Stimulated activated CD8-positive, alpha-beta memory T cell treated with anti-CD3 and anti-CD28 coated beads, Interleukin-15, amount 100 ng/mL, for 48 hours (primary cell): Measurements from ENCODE around the gene STUB1.

ENCODE experiments used
- DNase-seq, 2 donors: peaks; one replicate each; pipeline ENCODE4 v3.0.0-alpha.2; 2020; ENCODE audit warnings: low read depth in 2 of 2

STUB1 gene

GRCh38 chr16:712740-713250 is 32.6 kb downstream of the STUB1 start:
- peak in 1 of 2 donors; percentile 57 for DNase-seq

DNA sequence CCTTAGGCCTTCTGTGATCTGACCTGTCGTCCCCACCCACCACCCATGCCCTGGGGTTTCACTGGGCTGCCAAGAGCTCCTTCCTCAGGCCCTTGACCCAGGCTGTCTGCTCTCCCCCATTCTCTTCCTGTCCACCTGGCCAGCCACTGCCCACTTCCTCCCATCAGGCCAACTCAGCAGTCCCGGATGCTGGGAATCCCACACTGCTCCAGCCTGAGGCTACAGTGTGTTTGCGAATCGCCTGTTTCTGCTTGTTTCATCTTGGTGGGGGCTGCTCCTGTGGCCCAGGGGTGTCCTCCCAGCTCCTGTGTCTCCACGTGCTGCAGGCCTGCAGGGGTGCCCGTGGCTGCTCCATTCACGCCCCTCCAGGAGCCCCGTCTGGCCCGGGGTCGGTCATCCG is 33.9 kb downstream of the STUB1 start:
- DNase-seq, result no peak

GRCh38 chr16:714558-715476 is 34.6 kb downstream of the STUB1 start, which contains the start of gene METRN:
Gene METRN, plus strand, starts transcription at chr16:715118. Its CDS starts 172 bp downstream, at chr16:715290.
- DNase-seq, result peak; percentile 86 to 93

DNA sequence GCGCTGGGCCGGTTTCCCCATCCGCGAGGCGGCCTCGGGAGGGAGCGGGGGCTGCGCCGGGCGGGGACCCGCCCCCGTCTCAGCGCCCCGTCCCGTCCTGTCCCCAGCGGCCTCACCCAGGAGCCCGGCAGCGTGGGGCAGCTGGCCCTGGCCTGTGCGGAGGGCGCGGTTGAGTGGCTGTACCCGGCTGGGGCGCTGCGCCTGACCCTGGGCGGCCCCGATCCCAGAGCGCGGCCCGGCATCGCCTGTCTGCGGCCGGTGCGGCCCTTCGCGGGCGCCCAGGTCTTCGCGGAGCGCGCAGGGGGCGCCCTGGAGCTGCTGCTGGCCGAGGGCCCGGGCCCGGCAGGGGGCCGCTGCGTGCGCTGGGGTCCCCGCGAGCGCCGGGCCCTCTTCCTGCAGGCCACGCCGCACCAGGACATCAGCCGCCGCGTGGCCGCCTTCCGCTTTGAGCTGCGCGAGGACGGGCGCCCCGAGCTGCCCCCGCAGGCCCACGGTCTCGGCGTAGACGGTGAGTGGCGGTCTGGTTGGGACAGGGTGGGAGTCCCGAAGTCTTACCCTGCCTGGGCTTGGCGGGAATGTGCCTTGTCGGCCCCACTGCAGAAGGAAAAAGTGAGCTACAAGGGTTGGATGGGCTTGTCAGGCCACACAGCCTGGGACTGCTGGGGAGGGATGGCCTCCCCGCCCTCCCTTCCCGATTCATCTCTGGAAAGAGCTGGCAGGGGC is 35.4 kb downstream of the STUB1 start:
- DNase-seq, result no peak

DNA sequence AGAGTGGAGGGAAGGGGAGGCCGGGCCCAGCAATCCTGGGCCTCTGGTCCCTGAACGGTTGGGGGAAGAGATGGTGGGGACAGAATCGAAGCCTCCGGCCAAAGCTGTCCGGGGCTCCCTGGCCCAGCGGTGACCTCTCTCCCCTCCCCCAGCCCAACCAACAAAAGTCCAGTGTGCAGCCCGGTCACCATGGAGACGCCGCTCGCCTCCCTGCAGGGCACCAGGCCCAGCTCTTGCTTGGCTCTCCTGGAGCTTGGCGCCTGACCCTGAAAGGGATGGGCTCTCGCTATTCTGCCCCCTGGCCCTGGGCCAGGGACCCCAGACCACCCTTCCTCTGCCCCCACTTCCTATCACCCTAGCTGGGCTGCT is 36.0 kb downstream of the STUB1 start:
- DNase-seq, result no peak

GRCh38 chr16:716768-717325 is 36.6 kb downstream of the STUB1 start:
- DNase-seq, result no peak

DNA sequence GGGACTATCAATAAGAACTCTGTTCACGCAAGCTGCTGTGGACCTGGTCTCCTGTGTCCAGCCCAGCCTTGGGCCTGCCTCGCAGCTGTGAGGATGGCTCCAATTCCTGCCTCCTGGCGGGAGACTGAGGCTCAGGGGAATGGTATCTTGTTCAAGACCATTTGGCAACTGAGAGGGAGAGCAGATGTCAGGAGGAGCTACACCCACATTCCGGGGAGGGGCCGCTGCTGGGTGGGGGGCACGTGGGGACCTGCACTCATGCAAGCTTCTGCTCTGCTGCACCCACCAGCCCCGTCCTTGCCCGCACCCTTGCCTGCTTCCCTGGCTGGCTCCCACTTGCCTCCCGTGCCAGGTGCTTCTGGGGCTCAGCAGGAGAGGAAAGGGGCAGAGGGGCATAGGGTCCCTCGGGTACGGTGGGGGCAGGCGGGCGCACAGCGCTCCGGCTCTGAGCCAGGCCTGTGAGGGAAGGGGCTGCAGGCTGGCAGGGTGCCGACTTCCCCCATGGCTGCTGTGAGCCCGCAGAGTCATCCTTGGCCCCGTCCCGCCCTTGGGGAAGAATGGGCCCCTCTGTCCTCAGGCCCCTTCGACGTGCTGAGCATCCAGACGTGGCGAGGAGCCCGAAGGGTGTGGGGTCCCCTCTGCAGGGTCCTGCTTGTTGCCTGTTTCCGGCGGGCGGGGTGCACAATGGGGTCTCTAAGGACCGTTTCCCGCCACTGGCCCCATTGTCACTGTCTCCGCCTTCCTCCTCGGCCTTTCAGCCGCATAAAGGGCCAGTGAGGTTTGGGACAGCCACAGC is 37.4 kb downstream of the STUB1 start:
- DNase-seq, result no peak

DNA sequence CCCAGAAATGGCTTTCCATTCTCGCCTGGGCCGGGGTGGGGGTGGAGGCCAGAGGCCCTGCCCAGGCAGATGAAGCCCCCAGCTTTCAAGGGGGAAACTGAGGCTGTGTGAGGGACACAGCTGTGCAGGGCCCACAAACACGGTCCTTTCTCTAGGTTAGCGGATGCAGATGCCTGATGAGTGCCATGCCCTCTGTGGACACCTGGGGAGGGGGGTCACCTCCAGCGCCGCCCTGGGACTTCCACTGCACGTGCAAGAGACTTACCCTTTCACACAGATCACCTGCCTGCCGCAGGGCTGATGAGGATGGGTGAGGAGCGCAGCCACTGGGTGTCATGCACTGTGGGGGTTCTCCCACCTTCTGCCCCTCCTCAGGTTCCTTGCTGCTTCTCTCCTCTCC is 38.2 kb downstream of the STUB1 start:
- no peak for DNase-seq

- DNase-seq, result no peak
Observed at GRCh38 chr16:718922-719321, 38.7 kb downstream of the STUB1 start.

DNA sequence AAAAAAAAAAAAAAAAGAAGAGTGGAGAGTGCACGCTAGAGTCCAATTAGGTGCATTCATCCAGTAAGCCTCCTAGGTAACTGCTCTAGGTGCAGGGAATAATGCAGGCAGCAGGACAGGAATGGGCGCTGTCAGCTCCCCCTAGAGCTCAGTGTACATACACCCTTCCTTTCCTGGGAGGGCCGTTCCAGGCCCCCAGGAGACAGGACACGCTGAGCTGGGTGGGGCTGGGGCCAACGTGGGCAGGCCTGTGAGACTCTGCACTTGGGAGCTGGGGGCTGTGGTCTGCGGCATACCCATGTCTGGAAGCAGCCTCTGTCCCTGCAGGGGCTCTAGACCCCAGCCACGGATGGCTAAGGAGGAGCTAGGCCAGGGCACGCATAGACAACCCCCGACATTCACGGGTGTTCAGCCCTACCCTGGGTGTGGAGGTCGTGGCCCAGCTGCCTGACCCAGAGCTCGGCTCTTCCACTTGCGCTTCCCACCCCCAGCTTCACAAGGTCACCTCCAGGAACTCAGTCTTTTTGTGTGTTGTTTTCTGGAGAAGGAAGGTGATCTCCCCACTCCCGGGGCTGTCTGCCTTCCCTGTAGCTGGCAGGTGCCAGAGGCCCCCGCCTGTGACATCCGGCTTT is 39.7 kb downstream of the STUB1 start:
- DNase-seq, result no peak

DNA sequence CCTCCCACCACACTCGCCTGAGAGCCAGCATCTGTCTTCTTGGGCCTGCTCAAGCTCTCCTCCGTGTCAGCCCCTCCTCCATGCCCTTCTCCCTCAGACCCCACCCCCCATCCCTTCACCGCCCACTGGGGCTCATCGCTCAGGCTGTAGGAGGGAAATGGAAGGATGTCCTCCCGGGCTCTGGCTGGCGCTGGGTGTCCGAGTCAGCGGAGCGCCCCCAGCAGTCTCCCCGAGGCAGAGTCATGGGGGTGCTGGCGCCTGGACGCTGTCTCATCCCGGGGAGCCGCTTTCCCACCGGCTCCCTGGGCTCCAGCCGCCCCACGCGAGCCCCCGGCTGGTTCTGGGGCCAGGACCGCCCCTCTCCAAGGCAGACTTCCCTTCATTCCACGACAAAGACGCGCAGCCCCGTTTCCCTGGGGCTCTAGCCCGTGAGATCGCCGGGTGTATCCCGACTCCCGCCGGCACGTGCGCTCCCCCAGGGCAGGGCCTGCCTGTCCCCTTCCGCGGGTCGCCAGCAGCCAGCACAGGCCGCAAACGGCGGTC is 40.3 kb downstream of the STUB1 start:
- DNase-seq, result peak in 1 of 2 donors; percentile 41

- DNase-seq, result peak; percentile 79 to 82
Observed at GRCh38 chr16:720990-721764, 41.0 kb downstream of the STUB1 start, which contains the start of gene ANTKMT. Gene ANTKMT, plus strand, starts transcription at chr16:721146. Its CDS starts 129 bp downstream, at chr16:721275.

- no peak for DNase-seq
Observed at GRCh38 chr16:721765-722540, 41.7 kb downstream of the STUB1 start.

GRCh38 chr16:722835-723633 is 42.8 kb downstream of the STUB1 start:
- no peak for DNase-seq

- DNase-seq, result no peak
Observed at GRCh38 chr16:723695-724094, 43.5 kb downstream of the STUB1 start.

- no peak for DNase-seq
Observed at GRCh38 chr16:724188-725040, 44.2 kb downstream of the STUB1 start.

GRCh38 chr16:725041-725376 is 44.8 kb downstream of the STUB1 start:
- DNase-seq, result no peak
